ENCODE results near the gene HOXA7.

Gene HOXA7

GRCh38 chr7:27198138-27198841 lies 41.8 kb upstream of the HOXA7 start:
- no peak overlapping the region for H3K9ac ChIP-seq (ENCODE audit: insufficient read length, low read depth)
- no peaks in the 10 kb centered on the region for H3K36me3 ChIP-seq (ENCODE audit: insufficient read depth, insufficient read length, low read length)
- H3K27me3 ChIP-seq (ENCODE audit: insufficient read depth, insufficient read length) = peaks cover 96% of the 10 kb centered on the region
- no peak for DNase-seq (ENCODE audit: low read depth, low spot score)
- H3K4me1 ChIP-seq (ENCODE audit: insufficient read depth, insufficient read length) = peaks cover 7% of the 10 kb centered on the region
- no peak overlapping the region for H3K4me3 ChIP-seq (ENCODE audit: insufficient read length, low read depth)
- H3K9me3 ChIP-seq (ENCODE audit: insufficient read depth, low read length) = no peaks in the 10 kb centered on the region
- TF ChIP-seq YY1 (IDR thresholded peaks at IDR 0.05; ENCODE audit: insufficient read depth, insufficient read length) = no peak
- TF ChIP-seq SUZ12 (IDR thresholded peaks at IDR 0.05; ENCODE audit: extremely low read depth, insufficient read depth, insufficient read length) = peak; percentile 2

- no peaks in the 10 kb centered on the region for H3K9me3 ChIP-seq (ENCODE audit: insufficient read depth, low read length)
- no peak overlapping the region for H3K4me3 ChIP-seq (ENCODE audit: insufficient read length, low read depth)
- no peaks in the 10 kb centered on the region for H3K36me3 ChIP-seq (ENCODE audit: insufficient read depth, insufficient read length, low read length)
- H3K27me3 ChIP-seq (ENCODE audit: insufficient read depth, insufficient read length) = peaks cover 96% of the 10 kb centered on the region
- H3K9ac ChIP-seq (ENCODE audit: insufficient read length, low read depth) = no peak overlapping the region
- TF ChIP-seq ZNF274 (IDR thresholded peaks at IDR 0.05; ENCODE audit: low read depth, low read length) (no peak), YY1 (IDR thresholded peaks at IDR 0.05; ENCODE audit: insufficient read depth, insufficient read length) (no peak), SUZ12 (IDR thresholded peaks at IDR 0.05; ENCODE audit: extremely low read depth, insufficient read depth, insufficient read length) (peak; percentile 46)
- peaks cover 6% of the 10 kb centered on the region for H3K4me1 ChIP-seq (ENCODE audit: insufficient read depth, insufficient read length)
- no peak for DNase-seq (ENCODE audit: low read depth, low spot score)
Observed at GRCh38 chr7:27197137-27198042, 40.9 kb upstream of the HOXA7 start.

GRCh38 chr7:27196287-27196767 lies 39.9 kb upstream of the HOXA7 start:
- Histone ChIP-seq H3K36me3 (ENCODE audit: insufficient read depth, insufficient read length, low read length) (no peaks in the 10 kb centered on the region), H3K9me3 (ENCODE audit: insufficient read depth, low read length) (no peaks in the 10 kb centered on the region), H3K4me1 (ENCODE audit: insufficient read depth, insufficient read length) (peaks cover 11% of the 10 kb centered on the region), H3K27me3 (ENCODE audit: insufficient read depth, insufficient read length) (peaks cover 96% of the 10 kb centered on the region), H3K9ac (ENCODE audit: insufficient read length, low read depth) (no peak overlapping the region), H3K4me3 (ENCODE audit: insufficient read length, low read depth) (no peak overlapping the region)
- DNase-seq (ENCODE audit: low read depth, low spot score) = peak; percentile 88
- no peak for TF ChIP-seq YY1 (IDR thresholded peaks at IDR 0.05; ENCODE audit: insufficient read depth, insufficient read length)
- no peak for TF ChIP-seq SUZ12 (IDR thresholded peaks at IDR 0.05; ENCODE audit: extremely low read depth, insufficient read depth, insufficient read length)
- TF ChIP-seq ZNF274 (IDR thresholded peaks at IDR 0.05; ENCODE audit: low read depth, low read length) = no peak

- H3K36me3 ChIP-seq (ENCODE audit: insufficient read depth, insufficient read length, low read length) = no peaks in the 10 kb centered on the region
- H3K9me3 ChIP-seq (ENCODE audit: insufficient read depth, low read length) = no peaks in the 10 kb centered on the region
- no peak for TF ChIP-seq YY1 (IDR thresholded peaks at IDR 0.05; ENCODE audit: insufficient read depth, insufficient read length)
- TF ChIP-seq ZNF274 (IDR thresholded peaks at IDR 0.05; ENCODE audit: low read depth, low read length) = no peak
- TF ChIP-seq SUZ12 (IDR thresholded peaks at IDR 0.05; ENCODE audit: extremely low read depth, insufficient read depth, insufficient read length) = no peak
- peaks cover 97% of the 10 kb centered on the region for H3K27me3 ChIP-seq (ENCODE audit: insufficient read depth, insufficient read length)
- H3K4me1 ChIP-seq (ENCODE audit: insufficient read depth, insufficient read length) = peaks cover 11% of the 10 kb centered on the region
- no peak overlapping the region for H3K9ac ChIP-seq (ENCODE audit: insufficient read length, low read depth)
- no peak overlapping the region for H3K4me3 ChIP-seq (ENCODE audit: insufficient read length, low read depth)
- no peak for DNase-seq (ENCODE audit: low read depth, low spot score)
Observed at GRCh38 chr7:27194686-27195379, 38.4 kb upstream of the HOXA7 start.

- Histone ChIP-seq H3K9ac (ENCODE audit: insufficient read length, low read depth) (no peak overlapping the region), H3K27me3 (ENCODE audit: insufficient read depth, insufficient read length) (peaks cover 100% of the 10 kb centered on the region)
- no peak for DNase-seq (ENCODE audit: low read depth, low spot score)
Observed at GRCh38 chr7:27194002-27194352, 37.5 kb upstream of the HOXA7 start.

GRCh38 chr7:27193335-27194001 lies 37.0 kb upstream of the HOXA7 start:
- TF ChIP-seq SUZ12 (IDR thresholded peaks at IDR 0.05; ENCODE audit: extremely low read depth, insufficient read depth, insufficient read length) (peak; percentile 15), ZNF274 (IDR thresholded peaks at IDR 0.05; ENCODE audit: low read depth, low read length) (no peak), YY1 (IDR thresholded peaks at IDR 0.05; ENCODE audit: insufficient read depth, insufficient read length) (no peak)
- Histone ChIP-seq H3K9ac (ENCODE audit: insufficient read length, low read depth) (no peak overlapping the region), H3K9me3 (ENCODE audit: insufficient read depth, low read length) (no peaks in the 10 kb centered on the region), H3K27me3 (ENCODE audit: insufficient read depth, insufficient read length) (peaks cover 100% of the 10 kb centered on the region), H3K4me3 (ENCODE audit: insufficient read length, low read depth) (no peak overlapping the region), H3K36me3 (ENCODE audit: insufficient read depth, insufficient read length, low read length) (no peaks in the 10 kb centered on the region), H3K4me1 (ENCODE audit: insufficient read depth, insufficient read length) (peaks cover 13% of the 10 kb centered on the region)
- DNase-seq (ENCODE audit: low read depth, low spot score) = no peak

More at GRCh38 chr7:27194002-27194352, 37.5 kb upstream of the HOXA7 start:
- H3K9me3 ChIP-seq (ENCODE audit: insufficient read depth, low read length) = no peaks in the 10 kb centered on the region
- no peak overlapping the region for H3K4me3 ChIP-seq (ENCODE audit: insufficient read length, low read depth)
- TF ChIP-seq YY1 (IDR thresholded peaks at IDR 0.05; ENCODE audit: insufficient read depth, insufficient read length) (no peak), SUZ12 (IDR thresholded peaks at IDR 0.05; ENCODE audit: extremely low read depth, insufficient read depth, insufficient read length) (no peak), ZNF274 (IDR thresholded peaks at IDR 0.05; ENCODE audit: low read depth, low read length) (no peak)
- H3K4me1 ChIP-seq (ENCODE audit: insufficient read depth, insufficient read length) = peaks cover 14% of the 10 kb centered on the region
- H3K36me3 ChIP-seq (ENCODE audit: insufficient read depth, insufficient read length, low read length) = no peaks in the 10 kb centered on the region

Data from NT2/D1 (cell line).